Stomach (tissue), 4 donors: ENCODE data around the gene FRY.

ENCODE experiments used
- POLR2A ChIP-seq, 4 donors: fragments of 450-650 bp; IDR thresholded peaks; one replicate each; pipeline ENCODE4 v1.6.1; 2016; ENCODE audit warnings: antibody characterized with exemption in 4 of 4, control low read depth in 2 of 4, mild to moderate bottlenecking in 1 of 4, moderate library complexity in 1 of 4
- POLR2AphosphoS5 ChIP-seq, 3 donors: sonication (generic); formaldehyde crosslinking; IDR thresholded peaks; one replicate each; pipeline ENCODE4 v1.6.1; 2016; ENCODE audit warnings: antibody characterized with exemption in 3 of 3
- TF ChIP-seq, protein P1 (sequence below), 7 experiments: fragments of 450-650 bp in 4 of 7; fragments of 200-600 bp in 3 of 7; sonication (generic) in 3 of 7; IDR thresholded peaks; one replicate each; pipeline ENCODE4 v1.5.1; 2016 to 2019; ENCODE audit warnings: antibody characterized with exemption in 7 of 7, control low read depth in 2 of 7, mild to moderate bottlenecking in 1 of 7

DNA sequence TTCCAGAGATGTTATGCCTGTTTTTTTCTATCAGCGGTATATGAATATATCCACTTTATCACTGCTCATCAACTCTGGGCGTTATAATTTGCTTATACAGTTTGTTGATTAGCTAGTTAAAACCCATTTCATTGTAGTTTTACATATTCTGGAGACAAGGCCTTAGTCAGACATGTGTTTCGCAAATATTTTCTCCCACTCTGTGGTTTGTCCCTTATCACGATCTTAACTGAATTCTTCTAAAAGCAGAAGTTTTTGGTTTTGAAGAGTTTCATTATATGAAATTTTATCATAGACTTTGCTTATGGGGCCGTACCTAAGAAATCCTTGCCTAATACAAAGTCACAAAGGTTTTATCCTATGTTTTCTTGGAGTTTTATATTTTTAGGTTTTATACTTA is 84.6 kb downstream of the FRY start:
- TF ChIP-seq POLR2A (IDR thresholded peaks at IDR 0.05) = no peak
- TF ChIP-seq, protein P1, sequence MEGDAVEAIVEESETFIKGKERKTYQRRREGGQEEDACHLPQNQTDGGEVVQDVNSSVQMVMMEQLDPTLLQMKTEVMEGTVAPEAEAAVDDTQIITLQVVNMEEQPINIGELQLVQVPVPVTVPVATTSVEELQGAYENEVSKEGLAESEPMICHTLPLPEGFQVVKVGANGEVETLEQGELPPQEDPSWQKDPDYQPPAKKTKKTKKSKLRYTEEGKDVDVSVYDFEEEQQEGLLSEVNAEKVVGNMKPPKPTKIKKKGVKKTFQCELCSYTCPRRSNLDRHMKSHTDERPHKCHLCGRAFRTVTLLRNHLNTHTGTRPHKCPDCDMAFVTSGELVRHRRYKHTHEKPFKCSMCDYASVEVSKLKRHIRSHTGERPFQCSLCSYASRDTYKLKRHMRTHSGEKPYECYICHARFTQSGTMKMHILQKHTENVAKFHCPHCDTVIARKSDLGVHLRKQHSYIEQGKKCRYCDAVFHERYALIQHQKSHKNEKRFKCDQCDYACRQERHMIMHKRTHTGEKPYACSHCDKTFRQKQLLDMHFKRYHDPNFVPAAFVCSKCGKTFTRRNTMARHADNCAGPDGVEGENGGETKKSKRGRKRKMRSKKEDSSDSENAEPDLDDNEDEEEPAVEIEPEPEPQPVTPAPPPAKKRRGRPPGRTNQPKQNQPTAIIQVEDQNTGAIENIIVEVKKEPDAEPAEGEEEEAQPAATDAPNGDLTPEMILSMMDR (IDR thresholded peaks at IDR 0.05) = no peak
- no peak for TF ChIP-seq POLR2AphosphoS5 (IDR thresholded peaks at IDR 0.05)
